ENCODE measurements around the gene GALNT16.

Gene GALNT16

DNA sequence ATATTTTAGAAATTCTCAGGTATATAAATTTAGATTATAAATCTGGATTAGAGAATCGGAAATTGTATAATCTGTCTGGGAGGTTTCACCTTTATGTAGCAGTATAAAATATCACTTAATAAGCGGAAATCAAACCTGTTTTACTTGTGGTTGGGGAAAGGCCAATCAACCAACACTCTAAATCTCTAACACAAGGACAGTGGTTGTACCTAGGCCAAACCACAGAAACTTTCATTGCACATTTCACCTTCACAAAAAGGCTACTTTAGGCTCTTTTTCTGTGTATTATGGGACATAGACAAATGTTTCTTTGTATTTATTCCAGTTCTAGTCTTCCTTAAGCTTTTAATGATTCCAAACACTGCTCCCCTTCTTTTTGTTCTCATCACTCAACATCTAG is 118.3 kb downstream of the GALNT16 start:
- TF ChIP-seq TAF1 (IDR thresholded peaks at IDR 0.05; ENCODE audit: borderline replicate concordance, insufficient read depth, low read length) = no peak

DNA sequence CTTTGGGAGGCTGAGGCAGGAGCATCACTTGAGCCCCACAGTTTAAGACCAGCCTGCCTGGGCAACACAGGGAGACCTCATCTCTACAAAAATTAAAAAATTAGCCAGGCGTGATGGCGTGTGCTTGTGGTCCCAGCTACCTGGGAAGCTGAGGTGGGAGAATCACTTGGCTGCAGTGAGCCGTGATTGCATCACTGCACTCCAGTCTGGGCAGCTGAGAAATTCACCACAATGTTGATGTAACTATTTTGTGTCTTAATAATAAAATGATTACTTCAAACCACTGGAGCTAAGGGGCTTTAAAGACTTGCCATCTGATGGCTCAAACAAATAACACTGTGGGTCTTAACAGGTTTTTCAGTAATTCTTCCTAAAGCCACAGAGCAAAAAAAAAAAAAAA is 127.4 kb downstream of the GALNT16 start:
- TF ChIP-seq POLR2AphosphoS5 (IDR thresholded peaks at IDR 0.05; ENCODE audit: low read depth, low read length) (no peak), TAF1 (IDR thresholded peaks at IDR 0.05; ENCODE audit: borderline replicate concordance, insufficient read depth, low read length) (no peak), SIN3A (IDR thresholded peaks at IDR 0.05; ENCODE audit: borderline replicate concordance, insufficient read depth, low read length) (no peak), FOXP2 (optimal IDR thresholded peaks at IDR 0.05; ENCODE audit: borderline replicate concordance, extremely low read depth, extremely low read length, insufficient read depth) (no peak)
- TF ChIP-seq, protein P1, sequence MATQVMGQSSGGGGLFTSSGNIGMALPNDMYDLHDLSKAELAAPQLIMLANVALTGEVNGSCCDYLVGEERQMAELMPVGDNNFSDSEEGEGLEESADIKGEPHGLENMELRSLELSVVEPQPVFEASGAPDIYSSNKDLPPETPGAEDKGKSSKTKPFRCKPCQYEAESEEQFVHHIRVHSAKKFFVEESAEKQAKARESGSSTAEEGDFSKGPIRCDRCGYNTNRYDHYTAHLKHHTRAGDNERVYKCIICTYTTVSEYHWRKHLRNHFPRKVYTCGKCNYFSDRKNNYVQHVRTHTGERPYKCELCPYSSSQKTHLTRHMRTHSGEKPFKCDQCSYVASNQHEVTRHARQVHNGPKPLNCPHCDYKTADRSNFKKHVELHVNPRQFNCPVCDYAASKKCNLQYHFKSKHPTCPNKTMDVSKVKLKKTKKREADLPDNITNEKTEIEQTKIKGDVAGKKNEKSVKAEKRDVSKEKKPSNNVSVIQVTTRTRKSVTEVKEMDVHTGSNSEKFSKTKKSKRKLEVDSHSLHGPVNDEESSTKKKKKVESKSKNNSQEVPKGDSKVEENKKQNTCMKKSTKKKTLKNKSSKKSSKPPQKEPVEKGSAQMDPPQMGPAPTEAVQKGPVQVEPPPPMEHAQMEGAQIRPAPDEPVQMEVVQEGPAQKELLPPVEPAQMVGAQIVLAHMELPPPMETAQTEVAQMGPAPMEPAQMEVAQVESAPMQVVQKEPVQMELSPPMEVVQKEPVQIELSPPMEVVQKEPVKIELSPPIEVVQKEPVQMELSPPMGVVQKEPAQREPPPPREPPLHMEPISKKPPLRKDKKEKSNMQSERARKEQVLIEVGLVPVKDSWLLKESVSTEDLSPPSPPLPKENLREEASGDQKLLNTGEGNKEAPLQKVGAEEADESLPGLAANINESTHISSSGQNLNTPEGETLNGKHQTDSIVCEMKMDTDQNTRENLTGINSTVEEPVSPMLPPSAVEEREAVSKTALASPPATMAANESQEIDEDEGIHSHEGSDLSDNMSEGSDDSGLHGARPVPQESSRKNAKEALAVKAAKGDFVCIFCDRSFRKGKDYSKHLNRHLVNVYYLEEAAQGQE (IDR thresholded peaks at IDR 0.05; ENCODE audit: insufficient read depth in 1 of 2, low read depth in 2 of 2, low read length in 2 of 2) = no peak

DNA sequence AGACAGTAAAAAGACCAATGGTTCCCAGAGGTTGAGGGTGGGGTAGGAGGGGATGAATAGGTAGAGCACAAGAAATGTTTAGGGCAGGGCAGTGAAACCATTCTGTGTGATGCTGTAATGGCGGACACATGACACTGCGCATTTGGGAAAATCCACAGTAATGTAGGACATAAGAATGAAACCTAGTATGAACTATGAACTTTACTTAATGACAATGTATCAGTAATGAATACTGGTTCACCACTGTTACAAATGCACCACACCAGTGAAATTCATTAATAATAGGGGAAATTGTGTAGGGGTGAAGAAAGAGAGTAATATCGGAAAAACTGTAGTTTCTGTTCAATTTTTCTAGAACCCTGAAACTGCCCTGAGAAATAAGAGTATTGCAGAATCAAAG is 132.5 kb downstream of the GALNT16 start:
- TF ChIP-seq, protein P1 (IDR thresholded peaks at IDR 0.05; ENCODE audit: insufficient read depth in 1 of 2, low read depth in 2 of 2, low read length in 2 of 2) = no peak
- TF ChIP-seq POLR2AphosphoS5 (IDR thresholded peaks at IDR 0.05; ENCODE audit: low read depth, low read length) (no peak), SIN3A (IDR thresholded peaks at IDR 0.05; ENCODE audit: borderline replicate concordance, insufficient read depth, low read length) (no peak), TAF1 (IDR thresholded peaks at IDR 0.05; ENCODE audit: borderline replicate concordance, insufficient read depth, low read length) (no peak), FOXP2 (optimal IDR thresholded peaks at IDR 0.05; ENCODE audit: borderline replicate concordance, extremely low read depth, extremely low read length, insufficient read depth) (no peak)

DNA sequence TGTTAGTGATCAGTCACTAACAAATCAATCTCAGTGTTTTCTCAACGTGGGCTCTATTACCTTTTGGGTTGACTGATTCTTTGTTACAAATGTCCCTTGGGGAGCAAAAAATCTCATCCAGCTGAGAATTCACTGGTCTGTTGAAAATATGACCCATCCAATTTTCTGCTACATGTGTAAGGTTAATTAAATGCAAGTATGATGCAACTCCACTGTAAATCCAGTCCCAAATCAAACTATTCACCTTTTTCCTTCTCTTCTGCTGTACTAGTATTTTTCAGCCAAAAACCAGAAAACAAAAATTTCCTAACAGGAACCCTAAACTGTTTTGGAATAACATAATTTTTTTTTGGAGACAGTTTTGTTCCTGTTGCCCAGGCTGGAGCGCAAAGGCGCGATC is 136.0 kb downstream of the GALNT16 start:
- no peak for TF ChIP-seq SIN3A (IDR thresholded peaks at IDR 0.05; ENCODE audit: borderline replicate concordance, insufficient read depth, low read length)
- TF ChIP-seq POLR2AphosphoS5 (IDR thresholded peaks at IDR 0.05; ENCODE audit: low read depth, low read length) = no peak
- TF ChIP-seq TAF1 (IDR thresholded peaks at IDR 0.05; ENCODE audit: borderline replicate concordance, insufficient read depth, low read length) = no peak
- TF ChIP-seq, protein P1 (IDR thresholded peaks at IDR 0.05; ENCODE audit: insufficient read depth in 1 of 2, low read depth in 2 of 2, low read length in 2 of 2) = no peak
- no peak for TF ChIP-seq FOXP2 (optimal IDR thresholded peaks at IDR 0.05; ENCODE audit: borderline replicate concordance, extremely low read depth, extremely low read length, insufficient read depth)

DNA sequence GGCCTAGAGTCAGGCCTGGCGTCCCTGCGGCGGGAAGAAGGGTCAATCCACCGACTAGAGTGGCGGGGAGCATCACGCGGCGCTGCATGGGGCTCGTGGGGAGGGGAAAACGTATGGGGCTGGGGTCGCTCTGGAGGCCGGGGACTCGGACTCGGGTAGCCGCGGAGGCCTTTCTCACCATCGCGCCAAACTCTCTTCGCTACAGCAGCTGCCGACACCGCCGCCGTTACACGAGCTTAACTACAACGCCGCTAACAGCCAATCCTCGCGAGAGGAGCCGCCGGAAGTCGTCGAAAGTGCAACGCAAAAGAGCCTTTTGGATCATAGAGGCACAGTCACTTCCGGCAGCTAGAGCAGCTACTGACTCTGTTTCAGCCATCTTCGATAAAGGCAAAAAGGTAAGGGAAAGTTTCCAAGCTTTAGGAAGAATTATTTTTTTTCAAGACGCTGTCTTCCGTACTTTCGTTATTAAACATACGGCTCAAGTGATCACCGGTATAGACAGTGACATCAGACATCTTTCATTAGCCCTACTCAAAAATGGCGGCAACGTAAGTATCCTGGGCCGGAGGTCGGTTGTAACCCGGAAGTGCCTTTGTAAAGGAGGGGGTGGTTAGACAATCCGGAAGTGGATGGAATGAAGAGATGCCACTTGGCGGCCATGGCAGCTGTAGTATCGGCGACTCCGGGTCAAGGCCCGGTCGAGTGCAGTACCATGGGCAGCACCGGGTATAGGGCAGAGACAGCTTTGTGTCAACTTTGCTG is 138.3 kb downstream of the GALNT16 start, which contains the start of the genes ERH and SLC39A9:
ERH (minus strand) TSS at position 247 of the 765 bp plus-strand sequence; CDS start at position 181, 66 bp downstream.
SLC39A9 (plus strand) TSS at position 640 of the 765 bp plus-strand sequence. CDS start 678 bp downstream, outside the sequence.
- TF ChIP-seq FOXP2 (optimal IDR thresholded peaks at IDR 0.05; ENCODE audit: borderline replicate concordance, extremely low read depth, extremely low read length, insufficient read depth) = no peak
- TF ChIP-seq POLR2AphosphoS5 (IDR thresholded peaks at IDR 0.05; ENCODE audit: low read depth, low read length) = peak; percentile 73; the same call in 1 of the 2 replicates
- TF ChIP-seq, protein P1 (IDR thresholded peaks at IDR 0.05; ENCODE audit: insufficient read depth in 1 of 2, low read depth in 2 of 2, low read length in 2 of 2) = peak; percentile 47 to 73; a peak in 3 of 4 replicates
- TF ChIP-seq TAF1 (IDR thresholded peaks at IDR 0.05; ENCODE audit: borderline replicate concordance, insufficient read depth, low read length) = no peak

Data from PFSK-1 (cell line).